Dedifferentiated amniotic fluid mesenchymal stem cell (primary cell): ENCODE results near the gene LRRC57.

ENCODE experiments used
- DNase-seq: peaks from one replicate; pipeline ENCODE4 v3.0.0-alpha.2; 2016; ENCODE audit errors: extremely low spot score

The LRRC57 gene

GRCh38 chr15:42490671-42491538, 57.7 kb downstream of the LRRC57 start, which contains the start of gene ZNF106:
Gene ZNF106, minus strand, starts transcription at chr15:42491141. Its CDS starts 18,852 bp downstream, at chr15:42472289.
- DNase-seq, result peak; percentile 90

DNA sequence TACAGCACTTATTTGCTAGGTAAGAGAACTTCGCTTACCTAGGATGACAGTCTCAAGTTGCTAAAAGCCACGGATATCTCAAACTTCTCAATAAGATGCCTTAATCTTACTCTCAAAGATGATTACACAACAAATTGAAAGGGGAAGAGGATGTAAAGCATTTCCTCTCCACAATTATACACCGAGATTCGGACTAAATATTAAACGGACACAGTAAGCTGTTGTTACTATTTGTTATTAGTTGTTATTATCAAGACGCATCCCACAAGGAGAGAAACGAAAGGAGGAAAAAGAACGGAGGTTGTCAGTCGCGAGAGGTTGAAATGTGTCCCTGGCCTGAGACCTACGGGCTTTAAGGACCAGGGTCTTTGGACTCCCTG, 58.3 kb downstream of the LRRC57 start:
- DNase-seq, result no peak
